GM21367 (cell line): ENCODE results near the gene ERICH6.

Experiments used
- ATAC-seq: cut with Tn5 transposase; IDR thresholded peaks from one replicate; pipeline ENCODE4 v1.9.1; 2021; ENCODE audit not compliant: unreplicated experiment

ERICH6 gene

GRCh38 chr3:150703756-150704344, at the start of gene ERICH6:
ERICH6 (minus strand) TSS chr3:150703920; CDS start chr3:150703898, 22 bp downstream.
- peak; percentile 99 for ATAC-seq

- no peak for ATAC-seq
These were observed 48.1 kb upstream of the ERICH6 start for GRCh38 chr3:150751781-150752263.

DNA sequence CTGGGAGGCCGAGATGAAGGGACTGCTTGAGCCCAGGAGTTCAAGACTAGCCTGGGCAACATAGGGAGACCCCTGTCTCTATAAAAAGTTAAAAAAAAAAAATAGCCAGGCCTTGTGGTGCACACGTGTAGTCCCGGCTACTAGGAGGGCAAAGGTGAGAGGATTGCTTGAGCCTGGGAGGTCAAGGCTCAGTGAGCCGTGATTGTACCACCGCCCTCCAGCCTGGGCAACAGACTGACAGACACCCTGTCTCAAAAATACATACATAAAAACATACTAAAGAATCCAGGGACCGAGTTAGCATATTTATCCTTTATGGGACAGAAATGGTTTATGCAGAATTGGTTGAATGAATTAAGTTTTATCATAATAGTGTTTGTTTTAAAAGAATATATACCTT, 45.5 kb upstream of the ERICH6 start:
- ATAC-seq = no peak

- ATAC-seq = no peak
These were observed 44.9 kb upstream of the ERICH6 start for GRCh38 chr3:150748684-150749047.

GRCh38 chr3:150747886-150748683, 44.4 kb upstream of the ERICH6 start:
- no peak for ATAC-seq

- no peak for ATAC-seq
These were observed 43.3 kb upstream of the ERICH6 start for GRCh38 chr3:150746791-150747590.

DNA sequence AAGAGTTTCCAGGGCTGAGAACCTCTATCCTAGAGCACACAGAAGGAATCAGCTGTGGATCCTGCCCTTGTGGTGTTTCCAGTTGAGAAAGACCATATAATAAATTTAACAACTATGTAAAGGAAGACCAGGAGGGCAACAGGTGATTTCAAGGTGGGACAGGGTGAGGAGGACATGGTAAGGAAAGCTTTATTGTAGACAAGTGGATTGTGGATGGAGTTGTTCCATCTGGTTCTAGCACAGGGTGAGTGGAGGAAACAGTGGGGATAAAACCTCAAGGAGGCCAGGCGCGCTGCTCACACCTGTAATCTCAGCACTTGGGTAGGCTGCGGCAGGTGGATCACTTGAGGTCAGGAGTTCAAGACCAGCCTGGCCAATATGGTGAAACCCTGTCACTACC, 42.1 kb upstream of the ERICH6 start:
- no peak for ATAC-seq

GRCh38 chr3:150744919-150745211, 41.1 kb upstream of the ERICH6 start:
- ATAC-seq = no peak

GRCh38 chr3:150744041-150744918, 40.6 kb upstream of the ERICH6 start:
- ATAC-seq = no peak

DNA sequence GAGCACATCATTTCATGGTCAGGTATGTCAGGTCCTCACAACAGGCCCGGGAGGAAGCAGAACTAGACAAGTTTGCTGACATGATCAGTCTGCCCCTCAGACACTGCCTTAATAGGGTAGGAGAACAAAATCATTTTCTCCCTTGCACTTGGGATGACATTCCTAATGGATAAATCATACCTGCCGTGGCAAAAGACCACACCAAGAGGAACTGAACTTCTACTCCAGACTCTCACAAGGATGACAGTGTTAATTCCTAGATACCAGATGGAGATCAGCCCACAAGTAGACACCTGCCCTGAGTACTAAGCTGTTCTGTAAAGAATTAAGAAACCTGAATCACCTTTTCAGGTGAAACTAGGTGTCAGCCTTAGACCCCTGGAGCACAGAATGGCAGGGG, 39.8 kb upstream of the ERICH6 start:
- no peak for ATAC-seq

GRCh38 chr3:150742679-150743078, 39.0 kb upstream of the ERICH6 start:
- ATAC-seq = no peak

GRCh38 chr3:150742141-150742523, 38.4 kb upstream of the ERICH6 start:
- ATAC-seq = no peak

DNA sequence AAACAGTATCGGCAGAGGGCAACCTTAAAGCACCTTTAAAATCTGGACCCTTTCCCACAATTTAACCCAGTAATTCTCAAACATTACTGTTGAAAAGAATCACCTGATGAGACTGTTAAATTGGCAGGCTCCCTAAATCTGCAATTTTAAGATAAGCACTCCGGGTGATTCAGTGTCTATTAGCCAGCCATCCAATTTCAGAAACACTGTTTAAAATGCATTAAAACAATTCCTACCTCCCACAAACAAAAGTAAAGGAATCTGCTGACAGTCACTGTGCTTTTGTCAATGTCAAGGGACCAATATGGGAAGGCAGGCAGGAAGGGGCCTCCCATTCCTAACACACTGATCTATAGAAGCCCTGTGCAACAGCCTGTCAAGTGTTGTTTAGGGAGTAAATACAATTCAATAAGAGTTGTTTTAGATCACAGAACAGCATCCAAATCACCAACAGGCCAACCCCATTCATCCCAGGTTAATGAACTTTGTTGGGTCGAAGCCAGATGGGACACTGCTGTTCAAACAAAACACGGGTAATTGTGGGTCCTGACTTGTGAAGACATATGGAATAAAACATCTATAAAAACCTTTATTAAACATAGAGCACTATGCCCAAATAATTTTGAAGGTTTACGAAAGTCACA, 37.9 kb upstream of the ERICH6 start:
- no peak for ATAC-seq

DNA sequence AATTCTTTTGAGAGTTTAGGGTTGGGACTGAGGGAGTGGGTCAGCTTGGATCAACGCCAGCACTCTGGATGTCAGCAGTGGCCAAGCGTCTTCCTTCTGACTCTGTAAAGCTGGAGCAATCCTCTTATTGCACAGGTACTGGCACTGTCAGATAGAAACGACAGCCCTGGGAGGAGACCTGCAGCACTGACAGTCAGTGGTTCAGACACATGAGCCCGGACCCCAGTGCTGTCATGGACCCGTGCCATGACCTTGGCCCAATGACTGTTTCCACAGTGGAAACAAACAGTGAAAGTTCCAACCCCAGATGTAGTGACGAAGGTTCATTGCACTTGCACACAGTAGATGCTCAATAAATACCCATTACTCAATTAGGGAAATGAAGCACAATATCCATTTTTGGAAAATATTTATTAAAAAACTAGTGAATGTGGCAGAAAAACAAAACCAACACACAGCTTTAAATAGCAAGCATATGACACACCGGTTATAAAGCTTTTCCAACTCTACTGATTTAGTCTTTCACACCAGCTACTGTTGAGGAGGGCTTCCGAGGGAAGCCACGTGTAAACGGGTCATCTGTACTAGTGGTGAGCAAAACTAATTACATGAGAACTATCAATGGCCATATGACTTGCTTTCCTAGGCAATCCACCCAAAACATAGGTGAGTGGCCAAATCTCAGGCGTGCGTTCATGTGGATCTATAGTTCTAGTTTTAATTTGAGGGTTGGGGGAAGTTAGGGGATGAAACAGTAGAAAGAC, 37.2 kb upstream of the ERICH6 start:
- no peak for ATAC-seq

DNA sequence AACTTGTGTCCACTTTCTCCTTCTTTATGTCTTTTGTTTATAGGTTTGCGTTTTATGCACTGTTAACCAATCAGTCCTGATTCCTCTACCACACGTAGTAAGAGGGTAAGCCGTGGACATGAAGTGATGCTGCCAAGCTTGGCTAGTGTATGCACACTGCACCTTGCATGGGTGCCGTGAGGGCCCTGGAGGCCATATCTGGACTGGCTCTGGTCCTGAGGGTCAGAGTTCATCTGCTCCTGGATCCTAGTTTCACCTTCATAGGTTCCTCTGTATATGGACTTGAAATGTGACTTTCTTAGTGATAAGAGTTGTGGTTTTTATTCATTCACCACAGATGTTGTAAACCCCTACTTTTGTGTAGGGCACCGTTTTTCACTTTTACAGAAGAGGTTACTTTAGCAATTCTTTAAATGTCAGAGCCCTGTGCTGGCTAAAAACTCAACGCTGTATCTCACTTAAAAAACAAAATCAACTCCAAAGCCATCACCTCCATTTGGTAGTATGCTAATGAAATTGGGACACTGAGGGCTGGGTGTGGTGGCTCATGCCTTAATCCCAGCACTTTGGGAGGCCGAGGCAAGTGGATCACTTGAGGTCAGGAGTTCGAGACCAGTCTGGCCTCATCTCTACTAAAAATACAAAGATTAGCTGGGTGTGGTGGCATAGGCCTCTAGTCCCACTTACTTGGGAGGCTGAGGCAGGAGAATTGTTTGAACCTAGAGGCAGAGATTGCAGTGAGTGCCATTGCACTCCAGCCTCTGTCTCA, 36.3 kb upstream of the ERICH6 start:
- ATAC-seq = peak; percentile 35

DNA sequence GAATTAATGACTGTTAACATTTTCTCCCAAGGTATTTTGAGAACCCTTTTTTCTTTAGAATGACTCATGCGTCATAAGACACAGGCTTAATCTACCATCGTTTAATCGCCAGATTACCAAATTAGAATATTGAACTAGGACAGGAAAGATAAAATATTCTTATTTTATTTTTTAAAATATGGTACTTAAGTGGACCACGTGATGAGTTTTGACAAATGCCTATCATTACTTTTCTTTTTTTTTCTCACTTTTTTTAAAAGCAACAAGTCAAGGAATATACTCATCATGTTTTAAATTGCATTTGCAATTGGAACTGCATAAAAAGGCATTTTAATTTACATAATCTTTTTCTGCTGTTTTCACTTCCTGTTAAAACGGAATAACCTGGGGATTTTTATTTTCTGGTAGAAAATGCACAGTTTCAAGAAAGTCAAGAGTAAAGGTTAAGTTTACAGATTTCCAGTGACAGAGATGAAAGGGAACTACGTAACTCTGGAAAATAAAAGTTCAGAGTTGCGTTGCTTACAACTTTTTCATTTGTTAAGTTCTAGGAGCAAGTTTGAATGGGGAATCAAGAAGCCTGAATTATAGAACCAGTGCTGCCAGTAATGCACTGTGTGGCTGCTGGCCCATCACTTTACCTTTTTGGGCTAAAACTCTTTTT, 35.6 kb upstream of the ERICH6 start:
- ATAC-seq = peak; percentile 35

GRCh38 chr3:150738688-150739087, 35.0 kb upstream of the ERICH6 start:
- no peak for ATAC-seq

DNA sequence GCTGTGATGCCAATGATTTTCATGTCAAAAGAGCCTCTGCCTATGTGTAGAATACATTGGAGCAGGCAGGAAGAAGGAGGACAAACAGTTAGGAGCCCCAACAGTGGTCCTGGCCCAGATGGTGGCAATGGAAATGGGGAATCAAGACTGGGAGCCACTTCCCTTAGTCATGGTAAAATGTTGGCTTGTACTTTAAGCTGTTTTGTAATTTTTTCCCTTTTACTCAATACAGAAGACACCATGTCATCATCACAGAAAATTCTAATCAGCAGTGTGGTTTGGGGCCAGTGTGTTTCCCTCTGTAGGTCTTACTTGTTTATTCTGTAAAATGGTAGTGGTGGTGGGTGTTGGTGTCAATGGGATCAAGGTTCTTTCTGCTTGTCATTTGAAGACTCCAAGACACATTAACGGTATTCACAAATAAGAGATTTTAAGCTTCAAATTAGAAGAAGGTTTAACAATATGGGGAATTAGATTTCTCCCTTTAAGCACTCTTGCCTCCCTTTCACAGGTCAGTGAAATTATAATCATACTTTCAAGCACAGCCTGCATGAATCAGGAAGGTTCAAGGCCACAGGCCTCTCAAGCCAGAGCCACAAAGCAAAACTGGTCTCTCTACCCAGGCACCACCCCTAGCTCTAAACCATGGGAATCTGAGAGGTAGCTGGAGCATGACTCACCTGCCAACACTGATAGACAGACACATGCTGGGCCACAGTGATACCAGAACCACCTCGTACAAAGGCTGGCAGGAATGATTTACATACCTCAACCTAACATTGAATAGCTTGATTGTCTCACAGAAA, 34.4 kb upstream of the ERICH6 start:
- ATAC-seq = peak; percentile 41
